Activated CD4-positive, alpha-beta T cell treated with anti-CD3 and anti-CD28 coated beads, Interleukin-2, Interleukin-4, amounts not matched to agents 100 ng/mL and 50 ng/mL, durations not matched to agents 16 hours and 8 hours (primary cell): ENCODE results near the gene JAG2.

Experiments used
- DNase-seq: peaks from one replicate; pipeline ENCODE4 v3.0.0-alpha.2; 2020; ENCODE audit warnings: low spot score

Gene JAG2

DNA sequence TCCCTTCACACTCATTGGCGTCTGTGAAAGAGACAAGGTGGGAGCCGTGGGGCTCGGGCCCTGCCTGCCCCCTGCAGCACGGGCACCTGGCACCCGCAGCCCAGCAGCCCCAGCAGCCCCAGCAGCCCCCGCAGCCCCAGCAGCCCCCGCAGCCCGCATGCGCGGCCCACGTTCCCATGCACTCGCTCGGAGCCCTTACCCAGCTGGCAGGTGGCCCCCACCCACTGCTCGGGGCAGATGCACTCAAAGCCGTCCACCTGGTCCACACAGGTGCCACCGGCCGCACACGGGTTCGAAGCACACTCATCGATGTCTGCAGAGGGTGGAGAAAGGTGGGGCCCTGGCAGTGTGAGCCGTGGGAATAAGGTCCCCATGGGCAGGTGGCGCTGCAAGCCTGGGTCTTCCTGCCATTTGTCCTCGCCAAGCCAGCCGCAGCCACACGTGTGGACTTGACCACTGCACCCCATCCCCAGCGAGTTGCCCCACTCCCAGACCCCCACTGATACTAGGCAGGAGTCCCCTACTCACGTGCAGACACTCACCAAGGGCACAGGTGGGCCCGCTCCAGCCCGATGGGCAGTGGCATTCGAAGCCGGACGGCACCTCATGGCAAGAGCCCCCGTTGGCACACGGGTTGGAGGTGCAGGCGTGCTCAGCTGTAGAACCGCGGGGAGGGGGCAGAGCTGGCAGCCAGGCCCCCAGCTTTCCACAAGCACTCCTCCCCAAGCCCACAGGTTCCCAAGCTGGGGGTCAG is 17.3 kb downstream of the JAG2 start:
- no peak for DNase-seq

DNA sequence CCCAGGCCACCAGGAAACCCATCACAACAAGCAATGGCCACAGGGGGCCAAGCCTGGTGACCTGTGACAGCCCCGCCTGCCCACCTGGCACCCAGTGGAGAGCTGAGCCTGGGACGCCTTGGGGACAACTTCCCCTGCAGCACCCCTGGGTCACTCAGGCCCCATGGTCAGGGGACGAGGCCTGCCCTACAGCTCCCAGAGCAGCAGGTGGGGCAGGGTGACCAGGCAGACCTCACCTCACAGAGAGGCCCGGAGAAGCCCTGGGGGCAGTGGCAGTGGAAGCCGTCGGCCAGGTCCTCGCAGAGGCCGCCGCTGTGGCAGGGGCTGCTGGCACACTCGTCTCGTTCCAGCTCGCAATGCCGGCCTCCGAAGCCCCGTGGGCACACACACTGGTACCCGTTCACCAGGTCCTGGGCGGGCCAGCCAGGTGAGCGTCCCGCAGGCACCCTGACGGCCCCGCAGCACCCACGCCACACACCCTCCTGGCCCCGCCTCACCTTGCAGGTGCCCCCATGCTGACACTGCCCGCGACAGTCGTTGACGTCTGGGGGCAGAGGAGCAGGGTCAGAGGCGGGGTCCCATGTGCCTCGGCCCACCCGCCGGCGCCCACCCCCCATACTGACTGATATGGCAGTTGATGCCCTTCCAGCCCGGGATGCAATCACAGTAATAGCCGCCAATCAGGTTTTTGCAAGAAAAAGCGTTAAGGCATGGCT is 18.1 kb downstream of the JAG2 start:
- DNase-seq, result no peak

DNA sequence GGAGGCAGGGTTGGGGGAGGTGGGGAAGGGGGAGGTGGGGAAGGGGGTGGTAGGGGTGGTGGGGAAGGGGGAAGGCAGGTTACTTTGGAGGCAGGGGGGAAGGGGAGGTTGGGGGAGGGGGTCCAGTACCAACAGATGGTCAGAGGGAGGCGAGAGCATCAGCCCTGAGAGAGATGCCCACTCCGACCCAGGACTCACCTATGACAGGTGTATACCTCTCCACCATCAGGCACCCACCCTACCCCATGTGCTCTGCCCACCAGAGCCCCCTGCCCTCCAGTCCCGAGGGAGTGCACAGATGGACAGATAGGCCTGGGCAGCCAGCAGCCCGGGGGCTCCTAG is 18.6 kb downstream of the JAG2 start:
- DNase-seq, result no peak

DNA sequence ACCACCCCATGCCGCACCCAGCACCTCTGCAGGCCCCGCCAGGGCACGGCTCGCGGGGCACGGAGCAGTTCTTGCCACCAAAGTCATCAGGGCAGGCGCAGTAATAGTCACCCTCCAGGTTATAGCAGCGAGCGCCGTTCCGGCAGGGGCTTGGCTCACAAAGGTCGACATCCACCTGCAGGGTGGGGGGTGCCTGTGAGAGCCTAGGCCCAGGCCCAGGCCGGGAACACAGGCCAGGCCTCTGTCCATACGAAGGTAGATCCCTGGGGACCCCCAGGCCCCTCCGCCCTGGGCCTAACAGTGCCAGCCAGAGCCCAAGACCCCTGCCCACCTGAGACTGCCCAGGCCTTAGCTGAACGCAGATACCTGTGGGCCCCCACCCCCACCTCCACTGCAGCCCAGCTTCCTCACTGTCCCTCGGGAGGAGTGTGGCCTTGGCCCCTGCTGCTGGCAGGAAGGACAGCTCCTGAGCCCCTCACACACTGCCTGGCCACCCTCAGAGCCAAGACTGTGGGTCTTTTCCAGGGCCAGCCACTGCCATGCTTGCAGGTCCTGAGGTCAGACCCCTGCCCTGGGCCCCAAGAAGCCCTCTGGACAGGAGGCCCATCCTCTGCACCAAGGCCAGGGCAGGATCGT is 19.3 kb downstream of the JAG2 start:
- DNase-seq, result no peak

DNA sequence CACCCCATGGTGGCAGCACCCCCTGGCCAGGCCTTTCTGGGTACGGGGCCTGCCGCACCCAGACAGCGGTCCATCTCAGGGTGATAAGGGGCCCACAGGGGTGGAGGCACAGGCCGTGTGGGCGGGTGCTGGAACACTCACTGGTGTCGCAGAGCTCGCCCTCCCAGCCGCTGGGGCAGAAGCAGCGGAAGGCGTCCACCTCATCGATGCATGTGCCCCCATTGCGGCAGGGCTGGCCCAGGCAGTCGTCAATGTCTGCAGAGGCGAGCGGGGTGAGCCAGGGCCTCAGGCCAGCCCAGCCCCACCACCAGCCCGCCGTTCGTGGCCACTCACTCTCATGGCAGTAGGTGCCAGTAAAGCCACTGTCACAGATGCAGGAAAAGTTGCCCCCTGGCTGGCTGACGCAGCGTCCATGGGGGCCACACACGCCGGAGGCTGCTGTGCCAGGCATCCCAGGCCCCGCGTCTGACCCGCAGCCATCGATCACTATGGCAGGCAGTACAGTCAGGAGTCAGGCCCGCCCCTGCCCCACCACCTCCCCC is 19.9 kb downstream of the JAG2 start:
- no peak for DNase-seq

DNA sequence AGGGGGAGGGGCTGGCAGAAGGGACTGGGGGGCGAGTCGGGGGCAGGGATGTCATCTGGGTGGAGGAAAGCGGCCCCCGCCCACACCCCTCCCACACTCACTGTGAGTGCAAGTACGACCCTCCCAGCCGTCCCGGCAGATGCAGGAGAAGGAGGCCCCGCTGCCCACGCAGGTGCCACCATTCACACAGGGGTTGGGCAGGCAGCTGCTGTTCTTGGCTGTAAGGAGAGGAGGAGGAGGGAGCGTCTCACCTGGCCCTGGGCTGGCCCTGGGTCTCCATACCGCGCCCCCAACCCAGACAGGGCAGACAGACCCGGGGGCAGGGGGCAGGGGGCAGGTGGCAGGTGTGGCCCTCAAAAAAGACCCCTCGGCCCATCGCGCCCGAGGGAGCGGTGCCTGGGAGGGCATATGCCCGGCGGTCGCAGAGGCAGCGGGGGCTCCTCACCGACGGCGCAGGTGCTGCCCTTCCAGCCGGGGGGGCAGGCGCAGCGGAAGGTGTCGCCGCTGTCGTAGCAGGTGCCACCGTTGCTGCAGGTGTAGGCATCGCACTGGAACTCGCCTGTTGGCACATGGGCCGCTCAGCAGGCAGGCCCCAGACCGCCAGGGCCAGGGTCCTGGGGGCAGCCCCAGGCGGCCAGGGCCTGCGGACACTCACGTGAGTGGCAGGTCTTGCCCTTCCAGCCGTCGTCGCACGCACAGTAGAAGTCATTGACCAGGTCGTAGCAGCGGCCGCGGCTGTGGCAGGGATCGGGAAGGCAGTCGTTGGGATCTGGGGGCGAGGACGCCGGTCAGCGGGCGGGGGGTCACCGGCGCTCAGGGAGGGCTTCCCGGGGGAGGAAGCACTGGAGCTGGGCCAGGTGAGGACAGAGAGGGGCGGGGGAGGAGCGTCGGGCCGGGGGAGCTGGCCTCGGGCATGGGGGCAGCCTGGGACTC is 20.6 kb downstream of the JAG2 start:
- no peak for DNase-seq

DNA sequence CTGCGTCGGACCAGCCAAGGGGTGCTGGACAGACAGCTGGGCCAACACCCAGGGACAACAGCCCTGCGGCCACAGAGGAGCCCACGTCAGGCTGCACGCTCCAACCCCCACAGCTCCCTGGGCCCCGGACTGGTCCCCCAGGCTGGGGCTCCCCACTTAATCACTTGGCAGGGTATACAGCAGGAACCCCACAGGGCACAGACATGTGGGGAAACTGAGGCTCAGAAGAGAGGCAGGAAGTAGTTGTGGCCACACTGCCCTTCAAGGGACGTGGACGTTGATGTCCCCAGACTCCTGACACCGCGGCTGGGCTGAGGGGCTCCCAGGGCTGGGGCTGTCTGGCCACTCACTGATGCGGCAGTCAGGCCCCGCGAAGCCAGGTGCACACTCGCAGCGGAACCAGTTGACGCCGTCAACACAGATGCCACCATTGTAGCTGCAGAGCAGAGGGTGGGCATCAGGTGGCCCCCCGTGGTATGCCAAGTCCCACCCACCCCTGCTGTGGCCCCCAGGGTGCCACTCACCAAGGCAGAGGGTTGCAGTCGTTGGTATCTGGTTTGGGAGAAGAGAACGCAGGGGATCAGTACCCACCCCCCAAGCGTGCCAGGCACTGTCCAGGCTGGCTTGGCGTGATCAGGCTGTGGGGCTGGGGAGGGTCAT is 21.5 kb downstream of the JAG2 start:
- no peak for DNase-seq

- no peak for DNase-seq
Measured at GRCh38 chr14:105146181-105146975, 22.2 kb downstream of the JAG2 start.

- no peak for DNase-seq
Measured at GRCh38 chr14:105145381-105146180, 23.0 kb downstream of the JAG2 start.

DNA sequence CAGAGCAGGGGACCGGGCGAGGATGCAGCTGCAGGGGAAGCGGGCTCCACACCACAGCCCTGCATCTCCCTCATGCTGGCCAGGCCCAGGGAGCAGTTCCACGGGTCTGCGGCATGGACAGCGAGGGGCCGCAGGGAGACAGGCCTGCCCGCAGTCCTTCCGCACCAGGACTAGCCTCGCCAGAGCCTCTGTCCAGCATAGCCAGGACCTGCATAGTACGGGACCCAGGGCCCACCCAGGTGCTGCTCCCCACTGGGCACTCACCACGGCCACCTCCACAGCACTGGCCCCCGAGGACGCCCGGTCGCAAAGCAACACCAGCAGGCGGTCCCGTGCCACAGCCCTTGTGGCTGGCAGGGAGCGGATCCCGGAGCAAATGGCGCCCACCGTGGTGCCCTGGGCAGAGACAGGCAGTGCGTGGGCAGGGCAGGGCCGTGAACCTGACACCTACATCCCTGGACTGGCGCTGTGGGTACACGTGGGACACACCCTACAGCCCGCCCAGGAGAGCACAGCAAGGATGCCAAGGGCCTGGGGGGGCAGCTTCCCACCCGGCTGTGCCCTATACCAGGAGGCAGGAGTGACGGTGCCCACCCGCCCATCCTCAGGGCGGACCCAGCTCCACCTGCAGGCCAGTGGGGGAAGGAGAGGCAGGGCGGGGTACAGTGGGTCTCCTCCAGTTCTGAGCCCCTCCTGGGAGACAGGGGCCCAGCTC is 23.8 kb downstream of the JAG2 start:
- no peak for DNase-seq

GRCh38 chr14:105144026-105144665 is 24.4 kb downstream of the JAG2 start:
- no peak for DNase-seq

DNA sequence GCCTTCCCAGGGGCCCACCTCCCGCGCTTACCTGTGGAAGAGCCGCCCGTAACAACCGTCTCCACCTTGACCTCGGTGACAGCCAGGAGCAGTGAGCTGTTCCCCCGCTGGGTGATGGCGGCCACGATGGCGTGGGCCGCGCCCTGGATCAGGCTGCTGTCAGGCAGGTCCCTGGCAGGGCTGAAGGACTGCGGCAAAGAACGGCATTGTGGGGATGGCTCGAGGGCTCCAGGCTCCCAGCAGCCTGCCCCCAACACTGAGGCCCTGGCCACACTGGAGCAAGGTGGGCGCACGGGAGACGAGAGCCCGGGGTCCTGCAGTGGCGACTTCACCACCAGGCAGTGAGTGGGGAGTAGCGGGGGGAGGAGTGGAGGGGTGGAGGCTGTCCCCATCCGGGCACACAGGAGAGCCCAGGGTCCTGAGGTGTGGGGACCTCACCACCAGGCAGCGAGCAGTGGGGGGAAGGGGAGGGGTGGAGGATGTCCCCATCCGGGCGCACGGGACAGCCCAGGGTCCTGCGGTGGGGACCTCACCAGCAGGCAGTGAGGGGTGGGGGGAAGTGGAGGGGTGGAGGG is 25.0 kb downstream of the JAG2 start:
- no peak for DNase-seq

DNA sequence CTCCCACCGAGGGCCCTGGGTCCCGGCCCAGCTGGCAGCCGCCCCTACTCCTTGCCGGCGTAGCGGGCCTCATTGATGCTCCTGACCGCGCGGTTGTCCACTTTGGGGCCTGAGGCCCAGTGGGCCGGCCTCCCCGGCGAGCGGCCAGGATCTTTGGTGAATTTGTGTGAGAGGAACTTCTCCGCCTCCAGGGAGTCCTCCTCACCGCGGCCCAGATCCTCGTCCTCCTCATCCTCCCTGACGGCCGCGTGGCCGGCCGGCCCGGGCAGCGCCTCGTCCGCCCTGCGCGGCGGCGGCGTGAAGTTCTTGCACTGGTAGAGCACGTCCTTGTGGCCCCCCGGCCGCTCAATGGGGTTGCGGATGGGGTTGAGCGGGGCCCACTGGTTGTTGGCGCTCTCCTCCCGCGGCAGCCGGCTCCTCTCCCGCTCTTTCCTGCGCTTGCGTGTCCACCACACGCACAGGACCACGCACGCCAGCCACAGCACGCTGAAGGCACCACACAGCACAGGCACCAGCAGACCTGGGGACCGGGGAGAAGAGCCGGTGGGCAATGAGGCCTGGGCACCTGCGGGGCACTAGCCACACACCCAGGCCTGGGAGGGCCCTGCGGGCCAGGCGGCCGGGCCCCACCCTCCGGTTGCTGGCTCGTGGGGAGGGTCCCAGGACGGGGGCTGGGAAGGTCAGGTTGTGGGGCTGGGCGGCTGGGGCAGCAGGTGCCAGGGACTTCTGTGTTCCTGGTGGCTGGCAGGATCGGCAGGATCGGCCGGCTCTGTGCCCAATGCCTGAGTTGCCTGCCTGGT is 25.7 kb downstream of the JAG2 start:
- DNase-seq, result no peak

DNA sequence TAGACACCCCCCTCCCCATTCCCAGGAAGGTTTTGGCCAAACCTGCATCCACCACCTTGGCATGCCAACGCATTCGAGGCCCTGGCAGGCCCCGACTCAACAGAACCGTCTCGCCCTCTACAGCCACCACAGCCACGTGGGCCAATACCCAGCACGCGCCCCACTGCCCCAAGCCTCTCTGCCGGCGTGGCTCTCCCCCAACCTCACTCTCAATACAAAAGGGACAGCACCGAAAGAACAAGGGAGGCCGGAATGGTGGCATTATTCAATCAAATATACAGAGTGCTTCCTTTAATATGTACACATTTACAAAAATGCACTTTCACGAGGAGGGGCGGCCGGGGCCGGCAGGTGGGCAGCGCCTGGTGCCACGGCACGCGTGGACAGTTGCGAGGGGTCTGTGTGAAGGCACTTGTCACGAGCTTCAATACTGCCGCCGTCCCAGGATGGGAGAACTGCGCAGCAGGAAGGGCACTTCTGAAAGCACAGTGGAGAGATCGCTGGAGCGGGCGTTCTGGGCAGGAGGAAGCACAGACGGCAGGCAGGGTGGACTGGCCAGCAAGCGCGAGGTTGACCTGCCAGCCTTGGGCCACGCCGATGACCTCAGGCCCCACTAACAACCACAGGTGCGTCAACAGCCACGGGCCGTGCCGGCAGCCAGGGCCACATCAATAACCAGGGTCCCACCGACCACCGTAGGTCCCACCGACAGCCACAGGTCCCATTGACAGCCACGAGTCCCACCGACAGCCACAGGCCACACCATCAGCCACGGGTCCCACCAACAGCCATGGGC is 26.9 kb downstream of the JAG2 start:
- DNase-seq, result no peak

GRCh38 chr14:105141026-105141425 is 27.6 kb downstream of the JAG2 start:
- no peak for DNase-seq

GRCh38 chr14:105140581-105140980 is 28.0 kb downstream of the JAG2 start:
- DNase-seq, result no peak

- DNase-seq, result no peak
Measured at GRCh38 chr14:105139831-105140239, 28.7 kb downstream of the JAG2 start.
